Esophagus muscularis mucosa (tissue), 4 donors: Measurements from ENCODE around the gene FAM98C. TPM values are rescaled to one million over a fixed set of nuclear protein-coding genes. Genes with fewer than 3 reads are reported as not detected.

Source experiments
- DNase-seq: peaks from one replicate; pipeline ENCODE4 v3.0.0-alpha.2; 2017; ENCODE audit errors: extremely low spot score
- H3K27ac ChIP-seq, 4 donors: fragments of 200-600 bp; sonication (generic); replicated peaks in 1 of 4; 1 replicate in 3 of 4; 2 replicates in 1 of 4; pipeline ENCODE4 v1.5.1; 2016 to 2019; ENCODE audit warnings: mild to moderate bottlenecking in 1 of 4
- H3K27me3 ChIP-seq, 4 donors: fragments of 200-600 bp; sonication (generic); one replicate each; pipeline versions ENCODE4 v1.5.1 to v1.6.0; 2016 to 2019
- H3K36me3 ChIP-seq, 4 donors: fragments of 200-600 bp; sonication (generic); one replicate each; pipeline ENCODE4 v1.5.1; 2016 to 2019
- H3K4me1 ChIP-seq, 4 donors: fragments of 200-600 bp; sonication (generic); one replicate each; pipeline ENCODE4 v1.5.1; 2016 to 2019
- H3K4me3 ChIP-seq, 4 donors: fragments of 200-600 bp; sonication (generic); 1 replicate in 2 of 4; 2 replicates in 2 of 4; pipeline ENCODE4 v1.5.1; 2016 to 2019; ENCODE audit warnings: mild to moderate bottlenecking in 4 of 4, moderate library complexity in 1 of 4
- H3K9me3 ChIP-seq, 4 donors: fragments of 200-600 bp; sonication (generic); 1 replicate in 3 of 4; 2 replicates in 1 of 4; pipeline ENCODE4 v1.5.1; 2016 to 2019
- CTCF ChIP-seq, 3 experiments: fragments of 200-600 bp in 2 of 3; fragments of 450-650 bp in 1 of 3; sonication (generic) in 2 of 3; IDR thresholded peaks; one replicate each; pipeline ENCODE4 v1.5.1; 2017 to 2019; ENCODE audit warnings: antibody characterized with exemption in 3 of 3, mild to moderate bottlenecking in 2 of 3, moderate library complexity in 1 of 3
- EP300 ChIP-seq: sonication (generic); formaldehyde crosslinking; IDR thresholded peaks from one replicate; pipeline ENCODE4 v1.6.1; 2017; ENCODE audit warnings: antibody characterized with exemption
- POLR2A ChIP-seq: fragments of 450-650 bp; IDR thresholded peaks from one replicate; pipeline ENCODE4 v1.6.1; 2017; ENCODE audit warnings: antibody characterized with exemption, moderate library complexity, mild to moderate bottlenecking, low read depth
- POLR2AphosphoS5 ChIP-seq, 2 donors: sonication (generic); formaldehyde crosslinking; IDR thresholded peaks; one replicate each; pipeline ENCODE4 v1.6.1; 2017; ENCODE audit warnings: antibody characterized with exemption in 2 of 2
- WGBS: methylation state at CpG from one replicate; pipeline ENCODE4 v1.1.5; 2018; 5-methylcytosine and 5-hydroxymethylcytosine counted together
- intact Hi-C: fragments of 100-400 bp; cut with DNase I; formaldehyde crosslinking; loops from one replicate; pipeline ENCODE4 v1.15.1; 2023
- total RNA-seq, 4 donors: library from RNA; depleted of rRNA; stranded (reverse); fragments of >200 nt; gene quantifications; one replicate each; pipeline versions ENCODE4 v1.1.0 to v1.2.1, GENCODE V29; 2016

FAM98C gene
- total RNA-seq = 10 to 100 TPM; 16.2 to 22.0 (median 19.7) TPM

- H3K4me3 ChIP-seq = peak within 1 kb of the TSS; percentile 77 to 98 (median 92)
- intact Hi-C loops = loop anchor here (2.0 to 5.0 kb wide), 4 partner anchors 114 to 529 kb away; partner anchors contain the start of genes EIF3K, MAP4K1, MRPS12 and SARS2
- H3K9me3 ChIP-seq = no peaks in the 10 kb centered on the region
- WGBS = 3% methylated on average over 6 of the region's 82 CpGs
- TF ChIP-seq POLR2AphosphoS5 (IDR thresholded peaks at IDR 0.05) (peak; percentile 69 to 82), POLR2A (no peak), CTCF (IDR thresholded peaks at IDR 0.05) (peak; percentile 97 to 99 (median 98))
- peaks cover 5 to 20% (median 16%) of the 10 kb centered on the region in 4 donors for H3K4me1 ChIP-seq
- H3K27ac ChIP-seq = peak within 1 kb of the TSS; percentile 79 to 84 (median 83)
- peaks cover 0 to 37% (median 23%) of the 10 kb centered on the region in 4 donors for H3K27me3 ChIP-seq
- peak; percentile 100 for DNase-seq
- H3K36me3 ChIP-seq = peaks cover 6 to 35% (median 23%) of the 10 kb centered on the region in 4 donors
These were observed at the start of gene FAM98C for GRCh38 chr19:38402967-38403674. TSS of gene FAM98C (plus strand) at chr19:38403093. CDS start at chr19:38403154, 61 bp downstream.

- peaks cover 0 to 72% (median 6%) of the 10 kb centered on the region in 4 donors for H3K27me3 ChIP-seq
- 82% methylated on average over 16 of the region's 16 CpGs for WGBS
- H3K9me3 ChIP-seq = no peaks in the 10 kb centered on the region
- H3K4me1 ChIP-seq = peaks cover 0 to under 1% (median under 1%) of the 10 kb centered on the region in 4 donors
- no peak overlapping the region for H3K4me3 ChIP-seq
- no peak overlapping the region for H3K27ac ChIP-seq
- no peaks in the 10 kb centered on the region for H3K36me3 ChIP-seq
- intact Hi-C loops = no loop called here
- DNase-seq = no peak
- TF ChIP-seq CTCF (IDR thresholded peaks at IDR 0.05) = no peak
- TF ChIP-seq POLR2AphosphoS5 (IDR thresholded peaks at IDR 0.05) = no peak
- no peak for TF ChIP-seq POLR2A
- TF ChIP-seq EP300 = no peak
These were observed 46.9 kb upstream of the FAM98C start for GRCh38 chr19:38355728-38356725.

GRCh38 chr19:38358071-38358470, 44.8 kb upstream of the FAM98C start:
- no peak for TF ChIP-seq POLR2A
- peaks cover 6 to 21% (median 20%) of the 10 kb centered on the region in 4 donors for H3K4me1 ChIP-seq
- 33% methylated on average over 5 of the region's 5 CpGs for WGBS
- intact Hi-C loops = no loop called here
- DNase-seq = no peak
- H3K36me3 ChIP-seq = no peaks in the 10 kb centered on the region
- H3K27ac ChIP-seq = no peak overlapping the region
- H3K9me3 ChIP-seq = no peaks in the 10 kb centered on the region
- H3K4me3 ChIP-seq = no peak overlapping the region
- H3K27me3 ChIP-seq = peaks cover 0 to 72% (median 6%) of the 10 kb centered on the region in 4 donors

- intact Hi-C loops = no loop called here
- Histone ChIP-seq H3K4me1 (peaks cover 6 to 22% (median 21%) of the 10 kb centered on the region in 4 donors), H3K4me3 (no peak overlapping the region), H3K36me3 (no peaks in the 10 kb centered on the region), H3K27ac (no peak overlapping the region), H3K9me3 (no peaks in the 10 kb centered on the region), H3K27me3 (peaks cover 0 to 65% (median 6%) of the 10 kb centered on the region in 4 donors)
- WGBS = 62% methylated on average over 14 of the region's 18 CpGs
- TF ChIP-seq POLR2AphosphoS5 (IDR thresholded peaks at IDR 0.05) = no peak
- no peak for TF ChIP-seq EP300
- no peak for TF ChIP-seq POLR2A
- TF ChIP-seq CTCF (IDR thresholded peaks at IDR 0.05) = no peak
- no peak for DNase-seq
These were observed 43.5 kb upstream of the FAM98C start for GRCh38 chr19:38359242-38360021.
